H1 (cell line): ENCODE results near the gene CBR3.

Source experiments
- CTCF ChIP-seq, 3 experiments: IDR thresholded peaks; 1 replicate in 2 of 3; 2 replicates in 1 of 3; pipeline versions ENCODE4 v1.5.1 to v1.6.1; 2011; ENCODE audit warnings: low read length in 3 of 3, mild to moderate bottlenecking in 3 of 3, inconsistent platforms in 2 of 3, low read depth in 1 of 3, moderate library complexity in 1 of 3; ENCODE audit not compliant: insufficient read depth in 1 of 3; ENCODE audit errors: control extremely low read depth in 1 of 3
- EGR1 ChIP-seq: IDR thresholded peaks from 2 replicates; pipeline ENCODE4 v1.6.1; 2011; ENCODE audit warnings: low read depth, low read length, borderline replicate concordance
- EP300 ChIP-seq, 2 experiments: IDR thresholded peaks; 1 replicate in 1 of 2; 2 replicates in 1 of 2; pipeline ENCODE4 v1.6.1; 2011 to 2012; ENCODE audit warnings: low read depth in 2 of 2, low read length in 2 of 2, mild to moderate bottlenecking in 2 of 2, borderline replicate concordance in 1 of 2, inconsistent platforms in 1 of 2, moderate library complexity in 1 of 2
- GABPA ChIP-seq: IDR thresholded peaks from 2 replicates; pipeline ENCODE4 v1.6.1; 2011; ENCODE audit warnings: mild to moderate bottlenecking, low read length, moderate library complexity, borderline replicate concordance; ENCODE audit not compliant: insufficient read depth
- JUN ChIP-seq: IDR thresholded peaks from 2 replicates; pipeline ENCODE4 v1.6.1; 2011; ENCODE audit warnings: low read depth, mild to moderate bottlenecking, improper control_type of control experiment, low read length
- MAX ChIP-seq: IDR thresholded peaks from 2 replicates; pipeline ENCODE4 v1.6.1; 2012; ENCODE audit warnings: inconsistent platforms
- POLR2A ChIP-seq, 2 experiments: IDR thresholded peaks; 1 replicate in 1 of 2; 2 replicates in 1 of 2; pipeline ENCODE4 v1.6.1; 2011; ENCODE audit warnings: low read depth in 2 of 2, low read length in 2 of 2, mild to moderate bottlenecking in 2 of 2; ENCODE audit errors: control extremely low read depth in 1 of 2
- POLR2AphosphoS5 ChIP-seq: IDR thresholded peaks from 2 replicates; pipeline ENCODE4 v1.6.1; 2011; ENCODE audit warnings: low read depth, low read length
- RFX5 ChIP-seq: IDR thresholded peaks from 2 replicates; pipeline ENCODE4 v1.6.1; 2011; ENCODE audit warnings: low read depth, low read length, improper control_type of control experiment, borderline replicate concordance
- TCF12 ChIP-seq: IDR thresholded peaks from 2 replicates; pipeline ENCODE4 v1.6.1; 2011; ENCODE audit warnings: low read depth, mild to moderate bottlenecking, low read length
- ZNF274 ChIP-seq: IDR thresholded peaks from 2 replicates; pipeline ENCODE4 v1.7.0; 2012; ENCODE audit warnings: low read length, borderline replicate concordance; ENCODE audit errors: extremely low read depth

- TF ChIP-seq ZNF274 = no peak
- no peak for TF ChIP-seq EGR1
- no peak for TF ChIP-seq CTCF (IDR thresholded peaks at IDR 0.05; ENCODE audit: control extremely low read depth in 1 of 3, insufficient read depth in 1 of 3, low read depth in 1 of 3, low read length in 3 of 3)
- TF ChIP-seq POLR2AphosphoS5 = no peak
- TF ChIP-seq POLR2A (IDR thresholded peaks at IDR 0.05; ENCODE audit: control extremely low read depth in 1 of 2, low read depth in 2 of 2, low read length in 2 of 2) = no peak
- no peak for TF ChIP-seq RFX5
- no peak for TF ChIP-seq MAX
- no peak for TF ChIP-seq GABPA
- no peak for TF ChIP-seq TCF12
- no peak for TF ChIP-seq JUN
- no peak for TF ChIP-seq EP300 (IDR thresholded peaks at IDR 0.05; ENCODE audit: borderline replicate concordance in 1 of 2, low read depth in 2 of 2, low read length in 2 of 2)
Observed at GRCh38 chr21:36099000-36099399, 35.9 kb upstream of the CBR3 start.
